Eye (tissue), 1 donor: Measurements from ENCODE around the gene BHMT.
"Not testable (repeated sequence)": the region's sequence is repeated elsewhere in the genome, so short reads cannot be mapped to it uniquely, and the experiment has no call there.

Experiments used
- DNase-seq: peaks from one replicate; pipeline ENCODE4 v3.0.0-alpha.2; 2015

The BHMT gene

DNA sequence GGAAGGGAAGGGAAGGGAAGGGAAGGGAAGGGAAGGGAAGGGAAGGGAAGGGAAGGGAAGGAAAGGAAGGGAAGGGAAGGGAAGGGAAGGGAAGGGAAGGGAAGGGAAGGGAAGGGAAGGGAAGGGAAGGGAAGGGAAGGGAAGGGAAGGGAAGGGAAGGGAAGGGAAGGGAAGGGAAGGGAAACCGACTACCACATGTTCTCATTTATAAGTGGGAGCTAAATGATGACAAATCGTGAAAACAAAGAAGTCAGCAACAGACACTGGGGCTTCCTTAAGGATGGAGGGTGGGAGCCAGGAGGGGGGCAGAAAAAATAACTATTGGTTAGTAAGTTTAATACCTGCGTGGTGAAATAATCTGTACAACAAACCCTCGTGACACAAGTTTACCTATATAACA lies 68.8 kb downstream of the BHMT start:
- DNase-seq, result not testable (repeated sequence)

GRCh38 chr5:79181419-79182022 lies 69.9 kb downstream of the BHMT start:
- DNase-seq, result peak; percentile 2
